Stimulated activated CD4-positive, alpha-beta T cell treated with anti-CD3 and anti-CD28 coated beads, Interleukin-15, amount 100 ng/mL, for 48 hours (primary cell): ENCODE results near the gene LMOD3.
A peak's percentile ranks its signal among the peaks of the same experiment; 100 is the strongest.

Experiments used
- DNase-seq, 2 donors: peaks; one replicate each; pipeline ENCODE4 v3.0.0-alpha.2; 2020; ENCODE audit warnings: low read depth in 2 of 2

Gene LMOD3

DNA sequence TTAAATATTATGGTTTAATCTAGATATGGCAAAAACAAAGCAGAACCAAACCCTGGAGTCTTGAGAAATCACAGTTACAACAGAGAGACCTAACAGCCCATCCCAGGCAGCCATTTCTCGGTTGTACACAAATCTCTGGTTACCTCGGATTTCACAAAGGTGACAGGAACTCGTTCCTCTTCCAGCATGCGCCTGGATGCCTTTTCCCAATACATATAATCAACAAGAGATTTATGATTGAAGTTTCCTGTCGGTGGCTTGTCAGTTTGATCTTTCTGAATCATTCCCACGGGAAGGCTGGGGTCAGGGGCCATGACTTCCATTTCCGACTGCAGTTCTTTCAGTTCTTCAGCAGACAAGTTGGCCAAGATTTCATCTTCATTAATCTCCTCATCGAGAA is 445 bp downstream of the LMOD3 start:
- DNase-seq, result no peak

DNA sequence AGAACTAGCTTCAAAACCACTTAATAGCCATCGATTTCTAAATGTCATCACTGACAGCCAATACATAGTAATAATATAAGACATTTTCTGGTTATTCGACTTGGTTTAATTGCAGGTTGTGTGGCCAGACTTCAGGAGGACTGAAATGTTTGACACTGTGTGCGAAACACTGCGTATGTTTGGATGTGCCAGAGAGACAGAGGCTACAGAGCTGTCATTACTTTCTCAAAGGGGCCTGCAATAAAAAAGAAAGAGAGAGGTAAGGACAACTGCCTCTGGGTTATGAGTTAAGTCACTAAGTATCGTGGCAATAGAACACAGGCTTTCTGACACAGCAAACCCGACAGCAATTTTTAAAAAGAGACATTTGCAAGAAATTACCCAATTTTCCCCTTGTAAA is 882 bp downstream of the LMOD3 start:
- DNase-seq, result no peak

DNA sequence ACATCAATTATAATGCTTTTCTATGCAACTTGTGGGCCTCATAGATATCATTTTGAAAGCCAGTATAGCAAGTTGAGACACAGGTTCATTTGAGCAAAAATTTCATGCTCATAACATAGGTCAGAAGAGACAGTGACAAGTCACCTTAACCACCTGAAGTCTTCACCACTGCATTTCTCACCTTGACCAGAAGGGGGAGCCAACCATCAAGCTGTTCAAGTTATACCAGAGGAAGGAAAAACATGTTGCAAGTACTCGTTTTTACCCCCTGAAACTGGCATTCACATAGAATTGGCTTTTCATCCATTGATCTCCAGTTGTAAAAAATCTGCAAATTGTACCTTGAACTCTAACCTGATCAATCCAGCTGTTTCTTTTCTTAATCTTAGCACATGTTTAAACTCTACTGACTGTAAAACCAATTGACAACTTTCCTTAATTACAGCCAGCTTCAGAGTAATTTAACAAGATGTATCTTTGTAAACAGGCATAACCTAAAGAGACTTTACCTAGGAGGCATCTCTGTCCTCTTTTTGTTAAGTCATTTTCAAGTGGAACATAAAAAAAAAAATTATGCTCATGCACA is 1.4 kb downstream of the LMOD3 start:
- DNase-seq, result peak; percentile 66 to 81

DNA sequence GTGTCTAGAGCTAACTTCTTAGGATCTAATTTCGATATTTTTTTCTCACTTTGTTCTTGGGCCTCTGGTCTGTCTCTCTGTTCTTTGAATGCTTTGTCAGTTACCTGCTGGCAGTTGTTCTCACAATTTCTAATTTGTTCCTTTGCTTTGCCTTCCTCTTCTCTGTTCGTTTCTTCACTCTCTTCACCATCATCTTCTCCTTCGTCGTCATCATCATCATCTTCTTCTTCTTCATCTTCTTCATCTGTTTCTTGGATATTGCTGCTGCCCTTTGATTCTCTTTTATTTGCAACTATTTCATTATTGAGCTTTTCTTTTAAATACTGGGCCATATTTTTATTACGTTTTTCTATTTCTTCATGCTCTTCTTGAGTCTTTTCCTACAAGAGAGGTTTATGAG is 2.7 kb downstream of the LMOD3 start:
- no peak for DNase-seq

DNA sequence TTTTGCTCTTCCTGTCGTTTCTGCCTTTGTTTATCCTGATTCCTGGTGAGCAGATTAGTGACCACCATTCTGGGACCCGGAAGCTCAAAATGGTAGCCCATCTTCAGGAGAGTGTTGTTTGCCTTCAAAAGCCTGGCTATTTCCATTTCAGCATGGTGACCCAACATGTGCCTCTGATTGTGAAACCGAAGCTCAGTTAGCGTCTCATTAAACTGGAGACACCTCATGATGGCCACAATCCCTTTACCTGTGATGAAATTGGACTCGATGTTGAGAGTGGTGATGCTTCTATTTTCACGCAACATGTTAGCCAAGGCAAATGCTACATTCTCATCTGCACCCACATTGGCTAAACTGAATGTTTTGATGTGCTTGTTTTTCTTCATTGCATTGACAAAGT is 3.3 kb downstream of the LMOD3 start:
- no peak for DNase-seq

DNA sequence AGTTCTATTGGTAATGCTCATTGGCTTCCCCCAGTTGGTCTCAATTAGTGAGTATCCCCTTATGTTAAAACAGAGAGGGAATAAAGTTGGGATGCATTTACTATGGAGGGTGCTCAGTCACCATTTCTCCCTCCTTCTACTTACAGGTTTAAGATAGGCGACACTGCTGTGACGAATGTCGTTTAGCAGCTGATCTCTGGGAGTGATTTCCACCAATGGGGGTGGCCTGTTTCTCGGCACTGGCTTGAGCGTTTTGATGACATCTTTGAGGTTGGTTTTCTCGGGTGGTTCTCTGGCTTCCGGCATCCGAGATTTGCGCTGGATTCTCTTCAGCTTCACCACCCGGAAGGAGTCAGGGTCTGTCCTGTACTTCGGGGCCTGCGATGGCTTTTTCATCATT is 3.8 kb downstream of the LMOD3 start:
- DNase-seq, result no peak

DNA sequence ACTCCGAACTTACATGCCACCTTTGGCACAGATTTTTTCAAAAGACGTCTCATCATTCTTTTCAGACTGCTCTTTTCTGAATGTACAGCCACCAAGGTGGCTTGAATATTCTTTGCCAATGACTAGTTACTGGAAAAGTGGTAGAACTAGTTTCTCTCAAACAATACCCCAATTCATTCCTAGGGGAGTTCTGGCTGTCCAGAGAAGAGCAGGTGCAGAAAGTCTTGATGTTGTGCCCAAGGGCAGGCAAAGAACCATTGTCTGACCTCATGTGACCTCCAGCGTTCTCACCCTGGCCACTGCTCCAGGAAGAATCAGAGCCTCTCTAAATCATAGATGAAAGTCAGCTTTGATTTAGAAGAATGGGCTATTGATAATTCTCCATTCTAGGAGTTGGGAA is 5.5 kb downstream of the LMOD3 start:
- DNase-seq, result no peak

DNA sequence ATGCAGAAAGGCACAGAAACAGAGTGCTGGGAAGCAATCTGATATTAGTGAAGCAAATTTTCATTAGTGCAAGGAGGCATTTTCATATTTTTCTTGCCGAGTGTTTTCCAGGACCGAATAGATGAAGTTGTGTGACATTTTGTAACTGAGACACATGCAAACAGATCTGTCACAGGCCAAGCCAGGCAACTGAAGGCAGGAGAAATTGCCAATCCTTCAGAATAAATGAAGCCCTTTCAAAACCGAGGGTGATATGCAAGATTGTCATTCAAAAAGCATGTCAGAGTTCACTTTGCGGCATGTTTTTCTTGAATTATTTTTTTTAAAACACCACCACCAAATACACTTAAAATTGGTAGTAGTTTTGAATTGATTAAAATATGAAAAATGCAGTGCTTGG is 6.2 kb downstream of the LMOD3 start:
- no peak for DNase-seq

DNA sequence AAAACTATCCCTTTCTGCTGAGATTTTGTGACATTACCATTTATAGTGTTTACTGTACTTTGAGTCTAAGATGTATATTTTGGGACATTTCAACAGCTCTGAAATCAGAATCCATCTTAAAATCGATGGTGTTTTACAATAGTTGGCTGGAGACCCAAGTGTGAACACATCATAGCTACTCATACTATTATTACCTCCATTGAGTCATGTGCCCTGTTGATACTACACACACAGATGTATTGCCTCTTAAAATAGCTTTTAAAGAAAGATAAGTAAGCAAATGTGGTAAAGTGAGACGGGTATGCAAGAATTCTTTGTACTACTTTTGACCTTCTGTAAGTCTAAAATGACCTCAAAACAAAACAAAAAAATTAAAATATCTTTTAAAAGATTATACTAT is 6.7 kb downstream of the LMOD3 start:
- no peak for DNase-seq

DNA sequence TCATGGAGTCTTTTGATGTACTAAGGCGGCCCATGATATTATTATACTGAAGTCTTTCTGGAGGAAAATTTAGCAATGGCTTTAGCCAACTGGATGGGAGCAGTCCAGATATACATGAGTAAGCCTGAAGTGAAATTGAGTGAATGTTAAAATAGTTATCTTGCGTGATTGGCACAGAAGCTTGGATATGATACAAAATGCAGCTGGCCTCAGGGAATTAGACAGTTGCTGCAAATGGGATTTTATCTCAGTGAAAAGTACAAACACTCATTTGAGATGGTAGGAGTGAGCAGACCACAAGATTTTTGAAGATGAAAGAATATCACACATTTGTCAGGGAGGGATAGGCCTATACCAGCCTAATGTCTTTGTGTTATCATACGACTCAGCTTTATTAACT is 8.9 kb downstream of the LMOD3 start:
- DNase-seq, result no peak

DNA sequence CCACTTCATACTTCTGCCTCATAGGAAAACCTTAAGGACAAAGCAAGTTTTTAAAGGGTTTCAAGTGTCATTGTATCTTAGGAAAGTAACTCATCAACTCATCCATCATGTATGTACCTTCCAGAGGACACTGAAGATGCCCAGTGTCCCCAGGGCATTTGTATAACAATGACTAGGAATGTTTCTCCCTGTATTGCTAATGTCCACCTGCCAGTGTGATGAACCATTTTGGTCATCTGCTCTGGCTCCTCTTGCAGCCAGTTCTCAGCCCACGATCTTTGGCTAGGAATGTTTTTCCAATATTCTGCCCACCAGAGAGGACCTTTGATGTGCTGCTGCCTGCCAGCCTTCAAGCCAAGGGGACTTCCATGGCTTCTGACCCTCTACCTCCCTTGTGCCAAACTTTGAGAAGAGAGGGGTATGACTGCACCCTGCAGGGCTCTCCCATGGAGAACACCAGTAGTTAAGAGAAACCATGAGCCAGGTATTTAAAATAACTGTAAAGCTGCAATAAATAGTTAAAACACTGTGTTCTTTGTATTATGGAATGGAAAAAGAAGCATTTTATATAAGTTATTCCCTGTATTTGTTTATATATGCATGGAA is 11.4 kb downstream of the LMOD3 start:
- DNase-seq, result no peak

DNA sequence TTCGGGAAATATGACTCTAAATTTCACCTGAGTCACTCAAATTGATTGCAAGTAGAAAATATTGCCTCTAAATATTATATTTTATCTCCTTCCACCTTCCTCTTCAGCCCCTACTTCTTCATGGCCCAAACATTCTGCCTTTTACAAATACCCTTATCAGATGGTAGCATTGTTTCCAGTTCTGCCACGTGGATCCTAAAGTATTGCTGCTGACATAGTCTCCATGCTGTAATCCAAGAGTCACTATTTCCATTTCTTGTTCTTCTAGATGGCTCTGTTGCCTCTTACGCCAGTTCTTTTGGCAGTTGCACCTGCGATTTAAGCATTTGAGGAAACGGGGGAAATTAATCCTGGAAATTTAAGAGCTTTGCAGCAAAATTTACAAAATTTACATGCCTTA is 13.6 kb downstream of the LMOD3 start:
- DNase-seq, result no peak

DNA sequence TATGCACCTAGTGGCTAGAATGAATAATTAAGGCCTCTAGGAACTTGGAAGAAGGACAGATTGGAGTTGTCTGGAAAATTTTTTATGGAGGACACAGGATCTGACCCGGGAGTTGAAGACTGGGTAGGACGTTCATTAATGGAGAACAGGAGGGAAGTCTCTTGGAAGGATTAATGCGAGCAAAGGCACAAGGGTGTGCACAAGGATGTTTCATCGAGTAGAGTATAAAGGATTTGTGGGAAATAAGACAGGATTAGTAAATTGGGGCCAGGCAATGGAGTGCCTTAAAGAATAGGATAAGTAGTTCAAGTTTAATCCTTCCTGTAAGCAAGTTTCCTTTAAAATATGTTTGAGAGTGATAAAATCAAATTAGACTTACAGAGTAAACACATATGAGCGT is 14.6 kb downstream of the LMOD3 start:
- DNase-seq, result no peak

DNA sequence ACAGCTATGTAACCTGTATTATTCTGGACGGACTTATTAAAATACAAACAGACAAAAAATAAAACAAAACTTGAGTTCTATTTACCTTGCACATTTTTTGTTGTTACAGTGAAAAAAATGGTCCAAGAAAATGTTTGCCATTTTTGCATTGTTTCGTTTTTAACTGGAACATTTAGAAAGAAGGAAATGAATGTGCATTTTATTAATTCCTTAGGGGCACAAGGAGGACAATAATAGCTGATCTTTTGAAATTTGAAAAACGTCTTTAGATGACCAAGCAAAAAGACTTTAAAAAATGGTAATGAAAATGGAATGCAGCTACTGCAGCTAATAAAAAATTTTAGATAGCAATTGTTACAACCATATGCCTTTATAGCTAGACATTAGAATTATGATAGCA is 17.1 kb downstream of the LMOD3 start:
- no peak for DNase-seq

DNA sequence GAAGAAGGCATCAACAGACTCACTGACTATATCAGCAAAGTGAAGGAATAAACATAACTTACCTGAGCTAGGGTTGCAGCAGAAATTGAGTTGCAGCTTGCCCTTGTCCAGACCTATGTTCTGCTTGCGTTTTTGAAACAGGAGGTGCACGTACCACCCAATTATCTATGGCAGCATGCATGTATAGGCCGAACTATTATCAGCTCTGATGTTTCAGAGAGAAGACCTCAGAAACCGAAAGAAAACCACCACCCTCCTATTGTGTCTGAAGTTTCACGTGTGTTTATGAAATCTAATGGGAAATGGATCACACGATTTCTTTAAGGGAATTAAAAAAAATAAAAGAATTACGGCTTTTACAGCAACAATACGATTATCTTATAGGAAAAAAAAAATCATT is 17.8 kb downstream of the LMOD3 start:
- no peak for DNase-seq

DNA sequence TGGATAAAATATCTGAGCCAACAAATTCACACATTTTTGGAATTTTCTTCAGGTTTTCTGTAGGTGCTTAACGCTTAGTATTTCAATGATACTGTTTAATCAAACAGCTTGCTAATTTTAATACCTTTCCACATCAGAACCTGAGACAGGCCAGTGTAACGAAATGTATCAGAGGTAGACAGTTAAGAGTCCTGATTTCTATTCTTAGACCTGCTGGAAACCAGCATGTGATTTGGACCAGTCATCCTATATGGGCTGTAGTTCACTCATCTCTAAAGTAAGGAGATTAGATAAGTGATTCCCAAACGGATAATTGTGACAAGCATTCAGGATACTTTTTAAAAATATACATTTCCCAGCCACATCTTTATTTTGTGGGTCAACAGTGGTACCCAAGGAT is 19.3 kb downstream of the LMOD3 start:
- no peak for DNase-seq

DNA sequence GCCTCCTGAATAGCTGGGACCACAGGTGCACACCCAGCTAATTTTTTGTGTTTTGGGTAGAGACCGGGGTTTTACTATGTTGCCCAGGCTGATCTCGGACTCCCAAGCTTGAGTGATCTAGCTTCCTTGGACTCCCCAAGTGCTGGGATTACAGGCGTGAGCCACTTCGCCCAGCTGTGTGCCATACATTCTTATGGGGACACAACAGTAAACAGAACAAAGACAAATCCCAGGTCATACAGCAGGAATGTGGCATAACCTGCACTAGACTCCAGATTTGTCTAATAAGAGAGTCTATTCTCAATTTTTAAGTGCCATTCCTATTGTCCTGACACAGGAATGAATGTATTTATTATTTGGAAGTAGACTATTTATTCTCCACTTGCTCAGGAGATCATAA is 20.0 kb downstream of the LMOD3 start:
- no peak for DNase-seq

DNA sequence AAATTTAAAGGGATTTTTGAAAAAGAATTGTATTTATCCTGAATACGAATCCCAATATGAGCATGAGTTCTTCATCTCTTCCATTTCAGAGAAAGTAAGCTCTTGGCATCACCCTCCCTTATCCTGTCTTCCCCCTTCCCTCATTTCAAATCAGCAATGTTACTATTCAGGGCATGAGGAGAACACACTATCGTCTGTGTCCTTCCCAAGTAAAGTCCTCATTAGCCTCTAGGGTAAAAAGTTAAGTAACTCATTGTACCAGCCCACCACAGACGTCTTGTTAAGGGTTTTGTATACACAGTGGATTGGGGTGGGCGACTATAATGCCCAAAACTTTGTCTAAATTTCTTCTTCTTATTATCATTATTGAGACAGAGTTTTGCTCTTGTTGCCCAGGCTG is 22.8 kb downstream of the LMOD3 start:
- DNase-seq, result no peak

DNA sequence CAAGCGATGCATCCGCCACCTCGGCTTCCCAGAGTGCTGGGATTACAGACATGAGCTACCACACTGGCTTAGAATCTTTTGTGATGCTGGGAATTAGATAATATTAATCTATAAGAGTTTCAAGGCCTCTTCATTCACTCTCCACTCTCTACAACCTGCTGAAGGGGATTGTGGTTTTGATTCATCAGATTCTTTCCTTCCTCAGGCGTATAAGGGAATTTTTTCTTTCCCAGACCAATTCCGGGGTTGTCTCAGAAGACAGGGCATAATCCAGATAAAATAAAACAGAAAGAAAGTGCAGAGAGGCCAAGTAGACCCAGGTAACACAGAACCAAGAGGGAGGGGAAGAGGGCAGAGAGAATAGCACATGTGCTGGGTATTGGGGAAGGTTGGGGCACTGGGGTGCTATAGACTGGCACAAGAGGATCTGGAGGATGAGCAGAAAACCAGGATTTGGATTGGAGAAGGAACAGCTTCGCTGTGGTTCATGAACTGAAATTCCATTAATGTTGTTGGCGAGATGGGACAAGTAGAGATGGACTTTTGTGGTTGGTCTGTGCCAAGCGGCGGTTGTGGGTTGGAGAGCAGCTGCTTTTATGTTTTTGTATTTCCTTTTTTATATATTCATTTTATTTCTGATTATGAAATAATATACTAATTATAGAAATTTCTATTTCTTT is 24.8 kb downstream of the LMOD3 start:
- DNase-seq, result no peak

DNA sequence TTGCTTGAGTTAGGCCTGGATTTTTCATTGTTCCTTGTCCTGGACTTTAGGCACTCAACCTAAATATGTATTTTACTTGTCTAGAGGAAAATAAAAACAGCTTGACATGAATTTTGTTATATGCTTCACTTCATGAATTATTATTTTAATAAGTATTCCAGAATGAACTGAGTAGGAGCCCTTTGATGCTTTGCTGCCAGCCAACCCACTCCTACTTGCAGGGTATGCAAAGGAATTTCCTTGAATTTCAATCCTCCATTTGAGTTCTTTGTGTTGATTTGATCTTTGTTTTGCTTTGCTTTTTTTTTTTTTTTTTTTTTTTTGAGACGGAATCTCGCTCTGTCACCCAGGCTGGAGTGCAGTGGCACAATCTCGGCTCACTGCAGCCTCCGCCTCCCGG is 26.1 kb downstream of the LMOD3 start:
- no peak for DNase-seq

DNA sequence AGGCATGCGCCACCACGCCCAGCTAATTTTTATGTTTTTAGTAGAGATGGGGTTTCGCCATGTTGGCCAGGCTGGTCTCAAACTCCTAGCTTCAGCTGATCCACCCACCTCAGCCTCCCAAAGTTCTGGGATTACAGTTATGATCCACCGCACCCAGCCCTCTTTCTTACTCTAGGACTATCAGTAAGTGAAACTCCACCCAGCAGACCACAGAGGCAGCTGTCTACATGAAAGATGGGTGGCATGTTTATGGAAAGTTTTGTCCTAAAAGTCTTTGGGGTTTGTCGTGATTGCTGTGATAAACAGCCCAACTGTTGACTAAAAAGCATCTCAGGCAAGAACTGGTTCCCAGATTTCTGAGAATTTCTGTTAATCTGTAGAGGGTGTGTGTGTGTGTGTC is 26.8 kb downstream of the LMOD3 start:
- DNase-seq, result no peak

DNA sequence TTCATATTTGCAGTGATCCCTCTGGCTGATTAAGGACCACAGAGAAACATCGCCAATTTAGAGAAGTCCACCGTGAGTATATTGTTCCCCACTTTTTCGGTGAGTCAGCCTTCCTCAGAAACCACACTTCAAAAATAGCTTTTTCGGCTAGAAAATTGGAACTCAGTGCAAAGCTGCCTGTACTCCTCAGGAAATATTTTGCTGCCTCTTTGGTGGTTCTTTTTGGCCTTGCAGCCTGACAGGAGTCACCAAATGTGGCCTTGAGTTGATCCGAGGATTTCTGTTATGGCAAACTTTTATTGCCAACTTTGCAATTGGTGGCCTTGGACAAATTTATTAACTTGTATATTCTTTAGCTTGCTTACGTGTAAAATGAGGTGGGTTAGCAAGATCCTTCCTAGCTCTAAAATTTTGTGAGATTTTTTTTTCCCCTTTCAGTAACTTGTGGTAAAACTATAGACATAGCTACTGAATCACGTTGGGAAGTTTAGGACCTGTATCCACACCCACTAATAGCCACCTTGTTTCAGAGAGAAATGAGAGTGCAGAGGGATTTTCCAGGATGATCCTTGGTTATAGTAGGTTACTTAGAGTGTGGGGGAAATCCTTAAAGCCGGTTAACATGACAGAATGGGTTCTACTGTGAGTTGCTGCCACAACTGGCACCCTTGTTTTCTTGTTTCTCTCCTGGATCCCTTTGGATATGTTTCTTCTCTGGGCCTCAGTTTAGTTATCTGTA is 27.8 kb downstream of the LMOD3 start:
- DNase-seq, result no peak

DNA sequence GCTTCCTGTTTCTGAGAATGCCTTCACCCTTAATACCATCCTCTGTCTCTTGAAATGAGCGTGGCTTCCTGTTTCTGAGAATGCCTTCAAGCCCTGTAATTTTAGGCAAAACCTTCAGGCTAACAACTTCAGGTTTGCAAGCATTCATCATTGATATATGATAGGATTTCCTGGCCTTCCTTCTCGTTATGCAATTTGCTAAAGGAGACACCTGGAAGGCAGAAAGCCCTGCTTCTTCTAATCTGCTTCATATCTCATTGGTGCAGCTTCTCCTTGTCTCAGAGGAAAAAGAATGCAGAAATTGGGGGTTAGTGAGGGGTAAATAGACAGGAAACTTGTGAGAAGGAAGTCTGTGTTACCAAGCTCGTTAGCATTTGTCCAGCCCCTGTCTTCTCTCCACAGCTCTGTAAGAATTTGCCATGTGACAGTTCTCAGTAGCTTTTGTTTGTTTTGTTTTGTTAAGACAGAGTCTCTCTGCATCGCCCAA is 30.3 kb downstream of the LMOD3 start:
- DNase-seq, result no peak
